Upper lobe of right lung (tissue), 1 donor: ENCODE data around the gene FHIT. TPM values are rescaled to one million over a fixed set of nuclear protein-coding genes. Genes with fewer than 3 reads are reported as not detected.

Experiments
- ATAC-seq: fragments of 200-7000 bp; cut with Tn5 transposase; one replicate; pipeline ENCODE4 v1.9.1; 2020; ENCODE audit warnings: mild to moderate bottlenecking, moderate library complexity
- DNase-seq: peaks from one replicate; pipeline ENCODE4 v3.0.0-alpha.2; 2020
- H3K27ac ChIP-seq: fragments of 200-600 bp; one replicate; pipeline ENCODE4 v1.8.0; 2022
- H3K27me3 ChIP-seq: fragments of 200-600 bp; one replicate; pipeline ENCODE4 v1.8.0; 2022; ENCODE audit warnings: mild to moderate bottlenecking
- H3K36me3 ChIP-seq: fragments of 200-600 bp; one replicate; pipeline ENCODE4 v1.8.0; 2022
- H3K4me1 ChIP-seq: fragments of 200-600 bp; one replicate; pipeline ENCODE4 v1.8.0; 2022
- H3K4me3 ChIP-seq: fragments of 200-600 bp; one replicate; pipeline ENCODE4 v1.8.0; 2022; ENCODE audit warnings: mild to moderate bottlenecking
- H3K9me3 ChIP-seq: fragments of 200-600 bp; one replicate; pipeline ENCODE4 v1.8.0; 2022
- CTCF ChIP-seq: fragments of 200-600 bp; IDR thresholded peaks from one replicate; pipeline ENCODE4 v1.8.0; 2022; ENCODE audit warnings: antibody characterized with exemption
- intact Hi-C: fragments of 100-400 bp; cut with DNase I; formaldehyde crosslinking; loops from one replicate; pipeline ENCODE4 v1.11.0; 2022
- total RNA-seq: library from RNA; stranded (reverse); fragmentation: NEBNext Ultra II Directional; extraction: Animal tissue kit (Norgen Biotek cat#: 25700); gene quantifications from one replicate; pipeline ENCODE4 v1.2.1, GENCODE V29; 2021
- donor health status: DM: no; HTN: yes; CAD: no; lungs with severe emphysema.

Gene FHIT
- total RNA-seq, 1 donor from 2014 or later, result 9.6 TPM

- no peak for DNase-seq
- Histone ChIP-seq H3K4me3 (no peak overlapping the region), H3K36me3 (no peaks in the 10 kb centered on the region), H3K4me1 (no peaks in the 10 kb centered on the region), H3K9me3 (no peaks in the 10 kb centered on the region), H3K27ac (no peak overlapping the region), H3K27me3 (no peaks in the 10 kb centered on the region)
- TF ChIP-seq CTCF, result no peak
- intact Hi-C loops, result no loop called here
- ATAC-seq, result no peak
Observed at GRCh38 chr3:60120245-60120644, 1131.0 kb downstream of the FHIT start.

- ATAC-seq (no peak), DNase-seq (no peak)
- no peaks in the 10 kb centered on the region for H3K36me3 ChIP-seq
- H3K4me3 ChIP-seq, result no peak overlapping the region
- H3K27me3 ChIP-seq, result no peaks in the 10 kb centered on the region
- intact Hi-C loops, result no loop called here
- no peaks in the 10 kb centered on the region for H3K4me1 ChIP-seq
- H3K27ac ChIP-seq, result no peak overlapping the region
- TF ChIP-seq CTCF, result no peak
- no peaks in the 10 kb centered on the region for H3K9me3 ChIP-seq
Observed at GRCh38 chr3:60114191-60114590, 1137.1 kb downstream of the FHIT start.

GRCh38 chr3:60107275-60107674, 1144.0 kb downstream of the FHIT start:
- no peak for DNase-seq

GRCh38 chr3:60102154-60102553, 1149.1 kb downstream of the FHIT start:
- Histone ChIP-seq H3K27ac (no peak overlapping the region), H3K36me3 (no peaks in the 10 kb centered on the region), H3K9me3 (no peaks in the 10 kb centered on the region), H3K27me3 (no peaks in the 10 kb centered on the region), H3K4me3 (no peak overlapping the region), H3K4me1 (no peaks in the 10 kb centered on the region)
- no peak for ATAC-seq
- TF ChIP-seq CTCF, result no peak
- intact Hi-C loops, result no loop called here
- DNase-seq, result no peak

More at GRCh38 chr3:60107275-60107674, 1144.0 kb downstream of the FHIT start:
- Histone ChIP-seq H3K4me3 (no peak overlapping the region), H3K27ac (no peak overlapping the region), H3K36me3 (no peaks in the 10 kb centered on the region), H3K9me3 (no peaks in the 10 kb centered on the region), H3K27me3 (no peaks in the 10 kb centered on the region), H3K4me1 (no peaks in the 10 kb centered on the region)
- no peak for TF ChIP-seq CTCF
- no peak for ATAC-seq
- intact Hi-C loops, result no loop called here

GRCh38 chr3:60101621-60102020, 1149.6 kb downstream of the FHIT start:
- Histone ChIP-seq H3K4me3 (no peak overlapping the region), H3K9me3 (no peaks in the 10 kb centered on the region), H3K36me3 (no peaks in the 10 kb centered on the region), H3K27ac (no peak overlapping the region), H3K27me3 (no peaks in the 10 kb centered on the region), H3K4me1 (no peaks in the 10 kb centered on the region)
- ATAC-seq, result no peak
- DNase-seq, result no peak
- TF ChIP-seq CTCF, result no peak
- intact Hi-C loops, result no loop called here

- Histone ChIP-seq H3K9me3 (no peaks in the 10 kb centered on the region), H3K27me3 (no peaks in the 10 kb centered on the region), H3K4me3 (no peak overlapping the region), H3K36me3 (no peaks in the 10 kb centered on the region), H3K4me1 (no peaks in the 10 kb centered on the region), H3K27ac (no peak overlapping the region)
- TF ChIP-seq CTCF, result no peak
- no peak for ATAC-seq
- DNase-seq, result no peak
- intact Hi-C loops, result no loop called here
Observed at GRCh38 chr3:60096403-60096802, 1154.8 kb downstream of the FHIT start.
